ENCODE results near the gene MT1A. TPM values are rescaled to one million over a fixed set of nuclear protein-coding genes. Genes with fewer than 3 reads are reported as not detected.

The MT1A gene
- total RNA-seq, 2 experiments from 2014 or later = not detected

DNA sequence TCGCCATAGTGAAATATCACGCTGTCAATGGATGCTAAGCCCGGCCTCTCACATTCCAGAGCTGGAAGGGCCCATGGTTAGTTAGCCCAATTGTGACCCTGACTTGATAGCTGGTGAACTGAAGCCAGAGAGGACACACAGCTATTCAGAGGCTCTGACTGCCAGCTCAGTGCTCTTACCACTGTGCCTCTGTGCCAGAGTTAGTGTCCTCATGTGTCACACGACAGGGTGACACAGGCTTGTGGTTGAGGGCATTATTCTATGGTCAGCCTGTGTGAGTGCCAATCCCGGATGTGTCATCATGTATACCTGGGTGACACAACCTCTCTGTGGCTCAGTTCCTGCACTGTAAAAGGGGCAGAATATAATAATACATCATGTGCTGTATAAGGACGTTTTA, 41.4 kb downstream of the MT1A start:
- ATAC-seq = peak; percentile 18
- no peak overlapping the region for H3K4me3 Mint-ChIP-seq
- intact Hi-C loops (cut with micrococcal nuclease) = loop anchor here (5.0 kb wide), 1 partner anchor 68 kb away; no protein-coding TSS in a partner anchor
- H3K9me3 Mint-ChIP-seq = no peaks in the 10 kb centered on the region
- ChIA-PET CTCF (interaction anchor here (4.3 kb wide), 1 partner anchor 22 kb away, joined by 20 read pairs; no protein-coding TSS in a partner anchor), POLR2A (no interaction called here)
- no peak overlapping the region for H3K27ac Mint-ChIP-seq
- no peak for TF ChIP-seq CTCF (IDR thresholded peaks at IDR 0.05)
- H3K4me1 Mint-ChIP-seq (ENCODE audit: low read depth) = peaks cover 38% of the 10 kb centered on the region
- peaks cover 7% of the 10 kb centered on the region for H3K36me3 Mint-ChIP-seq (ENCODE audit: low read depth)
- DNase-seq = peak; percentile 61
- peaks cover 1% of the 10 kb centered on the region for H3K27me3 Mint-ChIP-seq

DNA sequence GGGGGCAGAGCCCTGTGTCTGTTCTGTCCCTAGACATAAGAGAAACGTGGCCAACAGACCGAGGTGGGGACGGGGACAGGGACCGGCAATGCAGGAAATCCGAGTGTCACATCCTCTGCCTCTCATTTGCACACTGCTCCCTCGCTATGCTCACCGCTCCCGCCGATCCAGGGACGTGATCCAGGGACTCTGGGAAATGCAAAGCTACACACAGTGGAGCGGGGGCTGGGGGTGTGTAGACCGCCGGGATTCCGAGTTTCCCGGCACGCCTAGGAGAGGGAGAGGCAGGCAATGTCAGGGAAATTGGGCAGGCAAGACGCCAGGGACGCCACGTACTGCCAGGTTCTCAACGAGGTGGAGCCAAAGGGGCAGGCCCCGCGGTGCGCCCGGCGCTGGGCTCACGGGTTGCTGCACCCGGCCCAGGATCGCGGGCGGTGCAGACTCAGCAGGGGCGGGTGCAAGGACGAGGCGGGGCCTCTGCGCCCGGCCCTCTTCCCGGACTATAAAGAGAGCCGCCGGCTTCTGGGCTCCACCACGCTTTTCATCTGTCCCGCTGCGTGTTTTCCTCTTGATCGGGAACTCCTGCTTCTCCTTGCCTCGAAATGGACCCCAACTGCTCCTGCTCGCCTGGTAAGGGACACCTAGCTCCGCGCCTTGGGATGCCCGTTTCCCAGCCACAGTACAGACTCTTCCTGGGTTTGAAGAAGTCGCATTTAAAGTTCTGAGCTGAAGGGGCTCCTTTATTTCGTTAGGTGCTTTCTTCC, 43.7 kb downstream of the MT1A start, which contains the start of gene MT1X:
Gene MT1X, plus strand, starts transcription at position 532 of the 764 bp plus-strand sequence. Its CDS starts 71 bp downstream, at position 603.
- Mint-ChIP-seq H3K27me3 (no peaks in the 10 kb centered on the region), H3K36me3 (ENCODE audit: low read depth) (peaks cover 12% of the 10 kb centered on the region), H3K9me3 (no peaks in the 10 kb centered on the region), H3K27ac (peak within 1 kb of the TSS; percentile 97), H3K4me1 (ENCODE audit: low read depth) (peaks cover 21% of the 10 kb centered on the region), H3K4me3 (peak within 1 kb of the TSS; percentile 86)
- DNase-seq = peak; percentile 95
- intact Hi-C loops (cut with micrococcal nuclease) = loop anchor here (5.0 kb wide), 1 partner anchor 70 kb away; no protein-coding TSS in a partner anchor
- TF ChIP-seq CTCF (IDR thresholded peaks at IDR 0.05) = no peak
- ATAC-seq = peak; percentile 97
- ChIA-PET CTCF (interaction anchor here (0.7 to 2.4 kb wide), 4 partner anchors 9 to 106 kb away, joined by 3 to 17 read pairs (median 8); no protein-coding TSS in a partner anchor), POLR2A (interaction anchor here (0.6 to 2.5 kb wide), 14 partner anchors 10 to 405 kb away, joined by 3 to 13 read pairs (median 4); partner anchors contain the start of genes MT1G and MT2A)

DNA sequence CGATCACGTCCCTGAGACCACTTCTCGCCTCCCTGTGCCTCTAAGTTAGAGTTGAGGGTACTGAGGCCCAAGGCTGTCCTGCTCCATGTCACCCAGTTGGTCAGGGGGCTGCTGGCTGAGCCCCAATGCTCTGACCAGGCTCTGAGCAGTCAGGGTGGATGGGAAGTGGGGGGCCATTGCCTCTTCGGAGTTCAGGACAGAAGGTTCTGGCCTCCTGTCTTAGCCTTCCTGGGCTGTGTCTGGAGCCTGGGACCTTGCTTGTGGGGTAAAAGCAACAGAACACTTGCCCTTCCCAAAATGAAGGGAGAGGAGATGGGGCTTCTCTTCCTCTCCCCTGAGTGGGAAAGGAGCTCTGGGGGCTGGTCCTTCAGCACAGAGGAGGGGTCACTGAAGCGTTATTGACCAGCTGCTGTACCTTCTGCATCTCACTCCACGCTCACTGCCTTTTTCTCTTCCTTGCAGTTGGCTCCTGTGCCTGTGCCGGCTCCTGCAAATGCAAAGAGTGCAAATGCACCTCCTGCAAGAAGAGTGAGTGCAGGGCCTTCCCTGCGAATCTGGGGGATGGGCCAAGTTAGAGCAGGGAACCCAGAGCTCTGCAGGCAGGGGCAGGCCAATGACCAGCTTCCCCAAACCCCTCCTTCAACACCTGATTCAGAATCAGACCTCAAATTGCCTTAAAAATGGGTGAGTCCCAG, 44.4 kb downstream of the MT1A start:
- peaks cover 12% of the 10 kb centered on the region for H3K36me3 Mint-ChIP-seq (ENCODE audit: low read depth)
- TF ChIP-seq CTCF (IDR thresholded peaks at IDR 0.05) = no peak
- ATAC-seq = peak; percentile 10

DNA sequence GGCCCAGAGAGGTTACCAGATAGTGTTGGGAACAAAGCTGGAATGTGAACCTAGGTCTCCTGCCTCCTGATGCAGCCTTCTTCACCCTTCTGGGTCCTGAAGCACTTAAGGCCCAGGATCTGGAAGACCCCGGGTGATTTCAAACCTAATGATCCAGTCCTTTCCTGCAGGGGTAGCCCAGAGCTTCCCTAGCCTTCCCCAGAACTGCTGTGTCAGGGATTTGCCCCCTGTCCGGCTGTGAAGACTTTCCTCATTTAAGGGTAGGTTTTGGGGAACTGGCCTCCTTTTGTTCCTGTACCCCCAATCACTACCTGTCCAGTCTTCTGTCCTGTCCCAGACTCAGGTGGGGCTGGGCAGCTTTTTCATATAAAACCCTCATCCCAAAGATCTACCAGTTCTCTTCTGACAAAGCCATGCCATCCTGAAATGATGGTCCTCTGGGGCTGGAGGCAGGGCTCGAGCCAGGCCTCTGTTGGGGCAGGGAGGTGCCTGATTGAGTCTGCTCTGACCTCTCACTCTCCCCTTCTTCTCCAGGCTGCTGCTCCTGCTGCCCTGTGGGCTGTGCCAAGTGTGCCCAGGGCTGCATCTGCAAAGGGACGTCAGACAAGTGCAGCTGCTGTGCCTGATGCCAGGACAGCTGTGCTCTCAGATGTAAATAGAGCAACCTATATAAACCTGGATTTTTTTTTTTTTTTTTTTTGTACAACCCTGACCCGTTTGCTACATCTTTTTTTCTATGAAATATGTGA, 45.1 kb downstream of the MT1A start:
- Mint-ChIP-seq H3K4me1 (ENCODE audit: low read depth) (peaks cover 21% of the 10 kb centered on the region), H3K9me3 (no peaks in the 10 kb centered on the region), H3K27ac (no peak overlapping the region), H3K36me3 (ENCODE audit: low read depth) (peaks cover 12% of the 10 kb centered on the region), H3K4me3 (peak overlapping the region; percentile 86), H3K27me3 (no peaks in the 10 kb centered on the region)
- POLR2A ChIA-PET = interaction anchor here (0.9 to 2.5 kb wide), 10 partner anchors 13 to 344 kb away, joined by 3 to 13 read pairs (median 4); partner anchors contain the start of genes MT1G and MT2A
- TF ChIP-seq CTCF (IDR thresholded peaks at IDR 0.05) = no peak
- ATAC-seq (no peak), DNase-seq (no peak)
- CTCF ChIA-PET = interaction anchor here (0.9 to 2.4 kb wide), 6 partner anchors 10 to 107 kb away, joined by 3 to 17 read pairs (median 5); no protein-coding TSS in a partner anchor
- intact Hi-C loops (cut with micrococcal nuclease) = loop anchor here (5.0 kb wide), 1 partner anchor 71 kb away; no protein-coding TSS in a partner anchor

More for the DNA sequence above, 44.4 kb downstream of the MT1A start:
- intact Hi-C loops (cut with micrococcal nuclease) = loop anchor here (5.0 kb wide), 1 partner anchor 71 kb away; no protein-coding TSS in a partner anchor
- ChIA-PET CTCF (interaction anchor here (0.7 to 2.4 kb wide), 6 partner anchors 9 to 106 kb away, joined by 3 to 17 read pairs (median 5); no protein-coding TSS in a partner anchor), POLR2A (interaction anchor here (0.6 to 2.5 kb wide), 15 partner anchors 9 to 404 kb away, joined by 3 to 13 read pairs (median 4); partner anchors contain the start of genes MT1G and MT2A)
- Mint-ChIP-seq H3K4me1 (ENCODE audit: low read depth) (peaks cover 21% of the 10 kb centered on the region), H3K27ac (peak overlapping the region; percentile 88), H3K9me3 (no peaks in the 10 kb centered on the region), H3K4me3 (peak overlapping the region; percentile 86), H3K27me3 (no peaks in the 10 kb centered on the region)
- DNase-seq = no peak
